WTC11 (cell line): ENCODE data around the gene ARL9. TPM values are rescaled to one million over a fixed set of nuclear protein-coding genes. Genes with fewer than 3 reads are reported as not detected.
A peak's percentile ranks its signal among the peaks of the same experiment; 100 is the strongest.

ENCODE experiments used
- ATAC-seq: fragments of 200-7000 bp; cut with Tn5 transposase; 2 replicates; pipeline ENCODE4 v1.10.0; 2021; ENCODE audit warnings: mild to moderate bottlenecking, moderate library complexity
- CTCF ChIA-PET: fragments of 300-600 bp; sonication (Branson Sonifier 250); formaldehyde crosslinking; loops from one replicate; lab custom pipeline; 2021; ENCODE audit warnings: antibody characterized with exemption; lab: Charles Lee
- POLR2A ChIA-PET: fragments of 350-600 bp; sonication (Branson Sonifier 250); formaldehyde crosslinking; loops from one replicate; lab custom pipeline; 2021; ENCODE audit warnings: antibody characterized with exemption; lab: Charles Lee
- DNase-seq: peaks from one replicate; pipeline ENCODE4 v3.0.0; 2021; ENCODE audit warnings: low spot score
- H3K27ac Mint-ChIP-seq: 2 replicates; pipeline ENCODE4 v1.8.0; 2021; ENCODE audit warnings: mixed read lengths
- H3K27me3 Mint-ChIP-seq: 2 replicates; pipeline ENCODE4 v1.8.0; 2021; ENCODE audit warnings: low read depth, mild to moderate bottlenecking, moderate library complexity, mixed read lengths
- H3K36me3 Mint-ChIP-seq: 2 replicates; pipeline ENCODE4 v1.8.0; 2021; ENCODE audit warnings: mixed read lengths
- H3K4me1 Mint-ChIP-seq: 2 replicates; pipeline ENCODE4 v1.8.0; 2022; ENCODE audit warnings: mixed read lengths
- H3K4me3 Mint-ChIP-seq: 2 replicates; pipeline ENCODE4 v1.8.0; 2021; ENCODE audit warnings: mild to moderate bottlenecking, moderate library complexity, mixed read lengths
- H3K9me3 Mint-ChIP-seq: 2 replicates; pipeline ENCODE4 v1.8.0; 2021; ENCODE audit warnings: mixed read lengths
- ATF1 ChIP-seq: sonication (generic); formaldehyde crosslinking; IDR thresholded peaks from 2 replicates; pipeline ENCODE4 v1.8.1; 2023; ENCODE audit warnings: mild to moderate bottlenecking, moderate library complexity, missing genetic modification reagents
- CBFB ChIP-seq: sonication (generic); formaldehyde crosslinking; IDR thresholded peaks from 2 replicates; pipeline ENCODE4 v1.8.1; 2022; ENCODE audit warnings: mild to moderate bottlenecking, low read depth, missing genetic modification reagents
- ESRRA ChIP-seq: sonication (generic); formaldehyde crosslinking; IDR thresholded peaks from 2 replicates; pipeline ENCODE4 v1.8.1; 2022; ENCODE audit warnings: mild to moderate bottlenecking, missing genetic modification reagents, borderline replicate concordance
- JUN ChIP-seq: sonication (generic); formaldehyde crosslinking; IDR thresholded peaks from 2 replicates; pipeline ENCODE4 v1.8.0; 2023; ENCODE audit warnings: mild to moderate bottlenecking, missing genetic modification reagents
- ZNF121 ChIP-seq: sonication (generic); formaldehyde crosslinking; IDR thresholded peaks from 2 replicates; pipeline ENCODE4 v1.8.0; 2023; ENCODE audit warnings: missing genetic modification reagents
- total RNA-seq: library from RNA; stranded (reverse); gene quantifications from 3 replicates; pipeline ENCODE4 v1.2.3, GENCODE V29; 2021
- TF ChIP-seq, protein P1 (sequence below): sonication (generic); formaldehyde crosslinking; IDR thresholded peaks from 2 replicates; pipeline ENCODE4 v1.8.1; 2023; ENCODE audit warnings: mild to moderate bottlenecking, moderate library complexity, missing genetic modification reagents
- TF ChIP-seq, protein P2 (sequence below): sonication (generic); formaldehyde crosslinking; IDR thresholded peaks from 2 replicates; pipeline ENCODE4 v1.8.1; 2022; ENCODE audit warnings: mild to moderate bottlenecking, moderate library complexity, missing genetic modification reagents
- TF ChIP-seq, protein P3 (sequence below): sonication (generic); formaldehyde crosslinking; IDR thresholded peaks from 2 replicates; pipeline ENCODE4 v1.8.0; 2022; ENCODE audit warnings: mild to moderate bottlenecking, missing genetic modification reagents
- TF ChIP-seq, protein P4 (sequence below): sonication (generic); formaldehyde crosslinking; IDR thresholded peaks from 2 replicates; pipeline ENCODE4 v1.8.1; 2023; ENCODE audit warnings: mild to moderate bottlenecking, missing genetic modification reagents, moderate library complexity
- TF ChIP-seq, protein P5 (sequence below): sonication (generic); formaldehyde crosslinking; IDR thresholded peaks from 2 replicates; pipeline ENCODE4 v1.8.0; 2022; ENCODE audit warnings: mild to moderate bottlenecking, missing genetic modification reagents
- TF ChIP-seq, protein P6 (sequence below): sonication (generic); formaldehyde crosslinking; IDR thresholded peaks from 2 replicates; pipeline ENCODE4 v1.8.0; 2022; ENCODE audit warnings: missing genetic modification reagents
- TF ChIP-seq, protein P7 (sequence below): sonication (generic); formaldehyde crosslinking; IDR thresholded peaks from 2 replicates; pipeline ENCODE4 v1.8.1; 2023; ENCODE audit warnings: mild to moderate bottlenecking, missing genetic modification reagents, borderline replicate concordance

The ARL9 gene
- total RNA-seq, 1 experiment from 2014 or later: 0.48 TPM

DNA sequence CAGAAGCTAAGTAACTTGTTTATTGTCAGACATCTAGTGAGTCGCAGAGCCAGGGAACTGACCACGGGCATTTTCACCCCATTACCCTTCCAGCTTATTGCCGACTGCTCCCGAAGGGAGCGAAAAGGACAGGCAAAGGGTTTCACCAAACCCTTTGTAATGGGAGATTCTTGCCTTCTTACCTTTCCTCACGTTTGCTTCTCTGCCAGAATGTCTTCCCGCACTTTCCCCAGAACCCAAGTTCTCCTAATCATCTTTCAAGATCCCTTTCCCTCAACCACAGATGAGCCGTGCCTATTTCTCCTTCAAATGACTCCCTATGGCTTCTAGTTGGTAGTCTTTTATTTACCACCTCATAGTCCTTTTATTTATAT lies 38.7 kb upstream of the ARL9 start:
- ChIA-PET CTCF (interaction anchor here (0.6 kb wide), 1 partner anchor 518 kb away, joined by 3 read pairs; the partner anchor contains the start of gene CEP135), POLR2A (interaction anchor here (0.7 to 2.1 kb wide), 2 partner anchors 31 to 40 kb away, joined by 8 to 10 read pairs; partner anchors contain the start of genes PAICS and PPAT)
- Mint-ChIP-seq H3K36me3 (peaks cover 29% of the 10 kb centered on the region), H3K27ac (peak overlapping the region; percentile 94), H3K4me3 (peak overlapping the region; percentile 93), H3K9me3 (no peaks in the 10 kb centered on the region), H3K27me3 (no peaks in the 10 kb centered on the region), H3K4me1 (peaks cover 34% of the 10 kb centered on the region)
- no peak for ATAC-seq
- TF ChIP-seq ESRRA (CRISPR knock-in tag) (no peak), ATF1 (CRISPR knock-in tag) (no peak), CBFB (CRISPR knock-in tag) (no peak), ZNF121 (CRISPR knock-in tag) (no peak), JUN (CRISPR knock-in tag) (no peak)
- TF ChIP-seq, protein P1, sequence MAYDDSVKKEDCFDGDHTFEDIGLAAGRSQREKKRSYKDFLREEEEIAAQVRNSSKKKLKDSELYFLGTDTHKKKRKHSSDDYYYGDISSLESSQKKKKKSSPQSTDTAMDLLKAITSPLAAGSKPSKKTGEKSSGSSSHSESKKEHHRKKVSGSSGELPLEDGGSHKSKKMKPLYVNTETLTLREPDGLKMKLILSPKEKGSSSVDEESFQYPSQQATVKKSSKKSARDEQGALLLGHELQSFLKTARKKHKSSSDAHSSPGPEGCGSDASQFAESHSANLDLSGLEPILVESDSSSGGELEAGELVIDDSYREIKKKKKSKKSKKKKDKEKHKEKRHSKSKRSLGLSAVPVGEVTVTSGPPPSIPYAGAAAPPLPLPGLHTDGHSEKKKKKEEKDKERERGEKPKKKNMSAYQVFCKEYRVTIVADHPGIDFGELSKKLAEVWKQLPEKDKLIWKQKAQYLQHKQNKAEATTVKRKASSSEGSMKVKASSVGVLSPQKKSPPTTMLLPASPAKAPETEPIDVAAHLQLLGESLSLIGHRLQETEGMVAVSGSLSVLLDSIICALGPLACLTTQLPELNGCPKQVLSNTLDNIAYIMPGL: no peak
- TF ChIP-seq, protein P2, sequence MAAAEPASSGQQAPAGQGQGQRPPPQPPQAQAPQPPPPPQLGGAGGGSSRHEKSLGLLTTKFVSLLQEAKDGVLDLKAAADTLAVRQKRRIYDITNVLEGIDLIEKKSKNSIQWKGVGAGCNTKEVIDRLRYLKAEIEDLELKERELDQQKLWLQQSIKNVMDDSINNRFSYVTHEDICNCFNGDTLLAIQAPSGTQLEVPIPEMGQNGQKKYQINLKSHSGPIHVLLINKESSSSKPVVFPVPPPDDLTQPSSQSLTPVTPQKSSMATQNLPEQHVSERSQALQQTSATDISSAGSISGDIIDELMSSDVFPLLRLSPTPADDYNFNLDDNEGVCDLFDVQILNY: no peak
- TF ChIP-seq, protein P3, sequence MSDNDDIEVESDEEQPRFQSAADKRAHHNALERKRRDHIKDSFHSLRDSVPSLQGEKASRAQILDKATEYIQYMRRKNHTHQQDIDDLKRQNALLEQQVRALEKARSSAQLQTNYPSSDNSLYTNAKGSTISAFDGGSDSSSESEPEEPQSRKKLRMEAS: no peak
- TF ChIP-seq, protein P4, sequence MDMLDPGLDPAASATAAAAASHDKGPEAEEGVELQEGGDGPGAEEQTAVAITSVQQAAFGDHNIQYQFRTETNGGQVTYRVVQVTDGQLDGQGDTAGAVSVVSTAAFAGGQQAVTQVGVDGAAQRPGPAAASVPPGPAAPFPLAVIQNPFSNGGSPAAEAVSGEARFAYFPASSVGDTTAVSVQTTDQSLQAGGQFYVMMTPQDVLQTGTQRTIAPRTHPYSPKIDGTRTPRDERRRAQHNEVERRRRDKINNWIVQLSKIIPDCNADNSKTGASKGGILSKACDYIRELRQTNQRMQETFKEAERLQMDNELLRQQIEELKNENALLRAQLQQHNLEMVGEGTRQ (CRISPR knock-in tag): no peak
- TF ChIP-seq, protein P5, sequence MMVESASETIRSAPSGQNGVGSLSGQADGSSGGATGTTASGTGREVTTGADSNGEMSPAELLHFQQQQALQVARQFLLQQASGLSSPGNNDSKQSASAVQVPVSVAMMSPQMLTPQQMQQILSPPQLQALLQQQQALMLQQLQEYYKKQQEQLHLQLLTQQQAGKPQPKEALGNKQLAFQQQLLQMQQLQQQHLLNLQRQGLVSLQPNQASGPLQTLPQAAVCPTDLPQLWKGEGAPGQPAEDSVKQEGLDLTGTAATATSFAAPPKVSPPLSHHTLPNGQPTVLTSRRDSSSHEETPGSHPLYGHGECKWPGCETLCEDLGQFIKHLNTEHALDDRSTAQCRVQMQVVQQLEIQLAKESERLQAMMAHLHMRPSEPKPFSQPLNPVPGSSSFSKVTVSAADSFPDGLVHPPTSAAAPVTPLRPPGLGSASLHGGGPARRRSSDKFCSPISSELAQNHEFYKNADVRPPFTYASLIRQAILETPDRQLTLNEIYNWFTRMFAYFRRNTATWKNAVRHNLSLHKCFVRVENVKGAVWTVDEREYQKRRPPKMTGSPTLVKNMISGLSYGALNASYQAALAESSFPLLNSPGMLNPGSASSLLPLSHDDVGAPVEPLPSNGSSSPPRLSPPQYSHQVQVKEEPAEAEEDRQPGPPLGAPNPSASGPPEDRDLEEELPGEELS (CRISPR knock-in tag): no peak
- TF ChIP-seq, protein P6, sequence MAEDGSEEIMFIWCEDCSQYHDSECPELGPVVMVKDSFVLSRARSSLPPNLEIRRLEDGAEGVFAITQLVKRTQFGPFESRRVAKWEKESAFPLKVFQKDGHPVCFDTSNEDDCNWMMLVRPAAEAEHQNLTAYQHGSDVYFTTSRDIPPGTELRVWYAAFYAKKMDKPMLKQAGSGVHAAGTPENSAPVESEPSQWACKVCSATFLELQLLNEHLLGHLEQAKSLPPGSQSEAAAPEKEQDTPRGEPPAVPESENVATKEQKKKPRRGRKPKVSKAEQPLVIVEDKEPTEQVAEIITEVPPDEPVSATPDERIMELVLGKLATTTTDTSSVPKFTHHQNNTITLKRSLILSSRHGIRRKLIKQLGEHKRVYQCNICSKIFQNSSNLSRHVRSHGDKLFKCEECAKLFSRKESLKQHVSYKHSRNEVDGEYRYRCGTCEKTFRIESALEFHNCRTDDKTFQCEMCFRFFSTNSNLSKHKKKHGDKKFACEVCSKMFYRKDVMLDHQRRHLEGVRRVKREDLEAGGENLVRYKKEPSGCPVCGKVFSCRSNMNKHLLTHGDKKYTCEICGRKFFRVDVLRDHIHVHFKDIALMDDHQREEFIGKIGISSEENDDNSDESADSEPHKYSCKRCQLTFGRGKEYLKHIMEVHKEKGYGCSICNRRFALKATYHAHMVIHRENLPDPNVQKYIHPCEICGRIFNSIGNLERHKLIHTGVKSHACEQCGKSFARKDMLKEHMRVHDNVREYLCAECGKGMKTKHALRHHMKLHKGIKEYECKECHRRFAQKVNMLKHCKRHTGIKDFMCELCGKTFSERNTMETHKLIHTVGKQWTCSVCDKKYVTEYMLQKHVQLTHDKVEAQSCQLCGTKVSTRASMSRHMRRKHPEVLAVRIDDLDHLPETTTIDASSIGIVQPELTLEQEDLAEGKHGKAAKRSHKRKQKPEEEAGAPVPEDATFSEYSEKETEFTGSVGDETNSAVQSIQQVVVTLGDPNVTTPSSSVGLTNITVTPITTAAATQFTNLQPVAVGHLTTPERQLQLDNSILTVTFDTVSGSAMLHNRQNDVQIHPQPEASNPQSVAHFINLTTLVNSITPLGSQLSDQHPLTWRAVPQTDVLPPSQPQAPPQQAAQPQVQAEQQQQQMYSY (CRISPR knock-in tag): no peak
- TF ChIP-seq, protein P7, sequence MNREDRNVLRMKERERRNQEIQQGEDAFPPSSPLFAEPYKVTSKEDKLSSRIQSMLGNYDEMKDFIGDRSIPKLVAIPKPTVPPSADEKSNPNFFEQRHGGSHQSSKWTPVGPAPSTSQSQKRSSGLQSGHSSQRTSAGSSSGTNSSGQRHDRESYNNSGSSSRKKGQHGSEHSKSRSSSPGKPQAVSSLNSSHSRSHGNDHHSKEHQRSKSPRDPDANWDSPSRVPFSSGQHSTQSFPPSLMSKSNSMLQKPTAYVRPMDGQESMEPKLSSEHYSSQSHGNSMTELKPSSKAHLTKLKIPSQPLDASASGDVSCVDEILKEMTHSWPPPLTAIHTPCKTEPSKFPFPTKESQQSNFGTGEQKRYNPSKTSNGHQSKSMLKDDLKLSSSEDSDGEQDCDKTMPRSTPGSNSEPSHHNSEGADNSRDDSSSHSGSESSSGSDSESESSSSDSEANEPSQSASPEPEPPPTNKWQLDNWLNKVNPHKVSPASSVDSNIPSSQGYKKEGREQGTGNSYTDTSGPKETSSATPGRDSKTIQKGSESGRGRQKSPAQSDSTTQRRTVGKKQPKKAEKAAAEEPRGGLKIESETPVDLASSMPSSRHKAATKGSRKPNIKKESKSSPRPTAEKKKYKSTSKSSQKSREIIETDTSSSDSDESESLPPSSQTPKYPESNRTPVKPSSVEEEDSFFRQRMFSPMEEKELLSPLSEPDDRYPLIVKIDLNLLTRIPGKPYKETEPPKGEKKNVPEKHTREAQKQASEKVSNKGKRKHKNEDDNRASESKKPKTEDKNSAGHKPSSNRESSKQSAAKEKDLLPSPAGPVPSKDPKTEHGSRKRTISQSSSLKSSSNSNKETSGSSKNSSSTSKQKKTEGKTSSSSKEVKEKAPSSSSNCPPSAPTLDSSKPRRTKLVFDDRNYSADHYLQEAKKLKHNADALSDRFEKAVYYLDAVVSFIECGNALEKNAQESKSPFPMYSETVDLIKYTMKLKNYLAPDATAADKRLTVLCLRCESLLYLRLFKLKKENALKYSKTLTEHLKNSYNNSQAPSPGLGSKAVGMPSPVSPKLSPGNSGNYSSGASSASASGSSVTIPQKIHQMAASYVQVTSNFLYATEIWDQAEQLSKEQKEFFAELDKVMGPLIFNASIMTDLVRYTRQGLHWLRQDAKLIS (CRISPR knock-in tag): no peak
- DNase-seq: no peak
